Limb (tissue), 2 donors: ENCODE results near the gene CCDC141.
"Not testable (repeated sequence)": the region's sequence is repeated elsewhere in the genome, so short reads cannot be mapped to it uniquely, and the experiment has no call there.

Experiments
- DNase-seq, 2 donors: peaks; one replicate each; pipeline ENCODE4 v3.0.0-alpha.2; 2016; ENCODE audit errors: extremely low spot score in 2 of 2

Gene CCDC141

GRCh38 chr2:179049546-179050311 is at the start of gene CCDC141:
Gene CCDC141 (minus strand): TSS chr2:179050137. CDS start chr2:179049941, 196 bp downstream.
- no peak for DNase-seq

DNA sequence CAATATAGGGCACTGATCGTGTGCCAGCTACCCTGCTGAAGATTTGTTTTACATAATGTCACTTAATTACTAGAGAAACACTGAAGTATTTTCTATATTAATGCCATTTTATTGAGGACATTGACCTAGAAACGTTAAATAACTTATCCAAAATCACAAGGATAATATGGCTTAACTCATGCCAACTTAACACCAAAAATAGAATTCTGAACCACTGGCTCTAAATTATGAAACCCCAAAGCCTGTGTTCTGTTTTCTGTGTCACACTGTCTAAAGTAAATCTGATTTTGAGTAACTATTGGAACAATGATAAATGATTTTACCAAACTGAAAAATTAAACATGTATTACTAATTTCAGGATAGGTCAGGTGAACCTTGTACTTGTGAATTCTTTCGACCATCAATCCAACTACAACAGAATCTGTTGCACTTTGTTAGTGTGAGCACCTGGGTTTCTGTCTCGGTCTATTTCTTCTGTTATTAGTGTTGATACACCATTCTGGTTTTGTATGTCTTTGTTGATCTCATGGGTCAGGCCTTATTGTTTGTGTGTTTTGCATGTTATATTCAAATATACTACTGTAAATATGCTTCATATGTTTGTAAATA is 48.2 kb upstream of the CCDC141 start:
- DNase-seq: no peak

- DNase-seq: no peak
These were observed 47.2 kb upstream of the CCDC141 start for GRCh38 chr2:179097131-179097530.

GRCh38 chr2:179096090-179096489 is 46.2 kb upstream of the CCDC141 start:
- DNase-seq: no peak

DNA sequence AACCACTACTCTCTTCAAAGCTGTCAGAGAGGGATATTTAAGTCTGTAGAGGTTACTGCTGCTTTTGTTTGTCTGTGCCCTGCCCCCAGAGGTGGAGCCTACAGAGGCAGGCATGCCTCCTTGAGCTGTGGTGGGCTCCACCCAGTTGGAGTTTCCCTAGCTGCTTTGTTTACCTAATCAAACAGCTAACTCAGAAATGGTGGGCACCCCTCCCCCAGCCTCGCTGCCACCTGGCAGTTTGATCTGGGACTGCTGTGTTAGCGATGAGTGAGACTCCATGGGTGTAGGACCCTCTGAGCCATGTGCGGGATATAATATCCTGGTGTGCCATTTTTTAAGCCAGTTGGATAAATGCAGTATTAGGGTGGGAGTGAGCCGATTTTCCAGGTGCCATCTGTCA is 43.0 kb upstream of the CCDC141 start:
- DNase-seq: not testable (repeated sequence)

DNA sequence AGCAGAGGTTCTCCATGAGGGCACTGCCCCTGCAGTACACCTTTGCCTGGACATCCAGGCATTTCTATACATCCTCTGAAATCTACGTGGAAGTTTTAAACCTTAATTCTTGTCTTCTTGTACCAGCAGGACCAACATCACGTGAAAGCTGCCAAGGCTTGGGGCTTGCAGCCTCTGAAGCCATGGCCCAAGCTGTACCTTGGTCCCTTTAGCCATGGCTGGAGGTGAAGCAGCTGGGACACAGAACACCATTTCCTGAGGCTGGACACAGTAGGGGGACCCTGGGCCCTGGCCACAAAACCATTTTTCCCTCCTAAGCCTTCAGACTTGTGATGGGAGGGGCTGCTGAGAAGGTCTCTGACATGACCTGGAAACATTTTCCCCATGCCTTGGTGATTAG is 32.8 kb upstream of the CCDC141 start:
- DNase-seq: no peak

DNA sequence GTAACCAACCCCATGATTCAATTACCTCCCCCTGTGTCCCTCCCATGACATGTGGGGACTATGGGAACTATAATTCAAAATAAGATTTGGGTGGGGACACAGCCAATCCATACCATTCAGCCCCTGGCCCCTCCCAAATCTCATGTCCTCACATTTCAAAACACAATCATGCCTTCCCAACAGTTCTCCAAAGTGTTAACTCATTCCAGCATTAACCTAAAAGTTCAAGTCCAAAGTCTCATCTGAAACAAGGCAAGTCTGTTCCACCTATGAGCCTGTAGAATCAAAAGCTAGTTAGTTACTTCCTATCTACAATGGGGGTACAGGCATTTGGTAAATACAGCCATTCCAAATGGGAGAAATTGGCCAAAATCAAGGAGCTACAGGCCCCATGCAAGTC is 32.0 kb upstream of the CCDC141 start:
- DNase-seq: no peak

DNA sequence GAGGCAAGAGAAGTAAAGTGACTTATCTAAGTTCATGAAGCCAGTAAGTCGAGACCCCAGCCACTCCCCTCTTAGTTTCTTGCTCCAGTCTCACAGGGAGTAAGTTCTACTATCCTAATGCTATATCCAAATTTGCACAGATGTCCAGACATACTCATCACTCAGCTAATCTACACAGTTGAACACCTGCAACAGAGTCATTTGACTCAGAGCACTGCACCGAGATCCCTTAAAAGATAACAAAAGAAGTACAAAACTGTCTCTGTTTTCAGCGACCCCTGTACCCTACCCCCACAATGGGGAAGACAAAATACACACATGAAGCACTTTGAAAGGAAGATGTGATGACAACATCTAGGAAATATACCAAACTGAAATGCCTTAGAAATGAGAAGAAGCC is 22.6 kb upstream of the CCDC141 start:
- no peak for DNase-seq

DNA sequence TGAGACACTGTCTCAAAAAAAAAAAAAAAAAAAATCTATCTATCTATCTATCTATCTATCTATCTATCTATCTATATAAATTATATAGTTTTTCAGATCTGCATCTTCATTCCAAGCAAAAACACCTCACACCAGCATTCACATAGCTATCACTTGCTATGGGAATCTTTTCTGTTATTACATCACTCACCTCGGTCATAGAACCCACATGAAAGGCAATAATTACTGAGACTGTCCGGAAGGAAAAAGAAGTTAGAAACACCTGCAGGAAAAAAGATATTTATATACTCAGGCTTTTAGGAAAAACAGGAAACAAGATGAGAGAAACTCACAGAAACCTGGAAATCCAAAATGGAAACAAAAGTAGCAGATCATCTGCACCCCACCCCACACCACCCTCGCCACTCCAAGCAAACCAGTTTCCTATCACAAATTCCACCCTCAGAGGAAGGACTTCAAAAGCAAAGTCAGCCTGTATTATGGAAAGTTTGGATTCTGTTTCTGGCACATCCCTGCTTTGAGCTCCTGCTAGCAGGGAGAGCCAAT is 21.9 kb upstream of the CCDC141 start:
- no peak for DNase-seq

DNA sequence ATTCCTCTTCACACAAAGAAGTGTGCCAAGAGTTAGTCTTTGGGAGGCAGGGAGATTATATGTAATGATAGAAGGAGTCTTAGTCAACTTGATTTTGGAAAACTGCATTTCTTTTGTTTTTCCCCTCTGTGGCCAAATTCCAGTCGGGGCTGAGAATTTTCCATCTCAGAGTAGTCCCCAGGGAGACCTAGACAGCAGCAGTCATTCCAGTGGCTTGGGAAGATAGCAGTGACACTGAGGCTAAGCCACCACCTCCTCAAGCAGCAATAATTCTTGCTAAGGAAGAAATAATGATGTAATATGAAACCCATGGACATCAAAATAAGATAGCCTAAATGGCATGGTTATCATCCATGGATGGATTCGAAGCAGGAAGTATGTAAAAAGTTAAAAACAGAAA is 21.0 kb upstream of the CCDC141 start:
- no peak for DNase-seq

DNA sequence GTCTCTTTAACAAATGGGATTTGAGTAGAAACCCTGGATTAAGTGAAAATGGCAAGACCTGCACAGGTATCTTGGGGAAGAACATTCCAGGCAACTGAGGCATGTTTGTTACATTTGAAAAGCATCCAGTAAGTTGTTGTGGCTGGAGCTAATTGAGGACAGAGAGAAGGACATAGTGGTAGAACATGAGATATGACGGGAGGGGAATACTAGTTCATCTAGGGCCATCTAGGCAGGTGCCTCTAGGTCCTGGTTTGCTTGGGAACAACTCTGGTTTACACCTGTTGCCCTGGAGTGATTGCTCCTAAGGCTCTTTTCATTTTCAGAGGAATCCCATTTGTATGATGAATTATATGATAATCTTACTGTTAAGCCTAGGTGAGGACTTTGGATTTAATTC is 19.7 kb upstream of the CCDC141 start:
- DNase-seq: no peak

DNA sequence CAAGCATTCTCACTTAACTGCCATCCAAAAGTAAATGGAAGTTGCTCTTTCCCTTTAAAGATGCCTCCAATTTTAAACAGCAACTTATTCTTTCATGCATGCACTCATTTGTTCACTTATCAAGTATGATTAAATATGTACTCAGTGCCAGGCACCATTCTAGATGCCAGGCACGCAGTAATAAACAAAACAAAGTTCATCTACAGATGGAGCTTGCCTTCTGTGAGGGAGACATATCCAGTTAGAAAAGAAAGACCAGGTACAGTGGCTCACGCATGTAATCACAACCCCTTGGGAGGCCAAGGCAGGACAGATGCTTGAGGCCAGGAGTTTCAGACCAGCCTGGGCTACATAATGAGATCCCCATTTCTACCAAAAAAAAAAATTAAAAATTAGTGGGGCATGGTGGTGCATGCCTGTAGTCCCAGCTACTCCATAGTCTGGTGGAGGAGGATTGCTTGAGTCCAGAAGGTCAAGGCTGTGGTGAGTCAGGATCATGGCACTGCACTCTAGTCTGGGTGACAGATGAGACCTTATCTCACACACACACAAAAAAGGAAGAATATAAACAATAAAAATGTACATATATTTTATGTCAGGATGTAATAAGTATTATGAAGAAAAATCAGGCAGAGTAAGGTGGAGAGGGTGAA is 19.2 kb upstream of the CCDC141 start:
- DNase-seq: no peak

- DNase-seq: no peak
These were observed 9.2 kb upstream of the CCDC141 start for GRCh38 chr2:179059026-179059700.

- DNase-seq: no peak
These were observed 7.8 kb upstream of the CCDC141 start for GRCh38 chr2:179057737-179058136.

DNA sequence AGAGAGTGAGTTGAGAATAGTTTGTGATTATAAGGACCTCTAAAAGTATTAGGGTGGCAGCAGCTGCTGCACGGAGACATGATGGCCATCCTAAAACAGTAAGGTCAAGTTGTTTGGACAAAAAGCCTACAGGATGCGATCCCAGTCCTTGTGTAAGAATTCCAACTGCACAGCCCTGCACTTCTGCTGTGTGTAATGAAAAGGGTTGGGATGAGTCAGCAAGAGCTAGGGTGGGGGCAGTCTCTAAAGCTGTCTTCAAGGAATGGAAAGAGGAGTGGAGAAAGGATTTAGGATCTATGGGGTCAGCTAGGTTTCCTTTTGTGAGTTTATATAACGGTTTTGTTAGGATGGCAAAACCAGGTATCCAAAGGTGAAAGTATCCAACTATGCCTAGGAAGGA is 3.6 kb upstream of the CCDC141 start:
- not testable (repeated sequence) for DNase-seq

GRCh38 chr2:179051250-179051649 is 1.3 kb upstream of the CCDC141 start:
- DNase-seq: no peak

GRCh38 chr2:179050755-179051154 is 818 bp upstream of the CCDC141 start:
- DNase-seq: peak in 1 of 2 donors; percentile 56

DNA sequence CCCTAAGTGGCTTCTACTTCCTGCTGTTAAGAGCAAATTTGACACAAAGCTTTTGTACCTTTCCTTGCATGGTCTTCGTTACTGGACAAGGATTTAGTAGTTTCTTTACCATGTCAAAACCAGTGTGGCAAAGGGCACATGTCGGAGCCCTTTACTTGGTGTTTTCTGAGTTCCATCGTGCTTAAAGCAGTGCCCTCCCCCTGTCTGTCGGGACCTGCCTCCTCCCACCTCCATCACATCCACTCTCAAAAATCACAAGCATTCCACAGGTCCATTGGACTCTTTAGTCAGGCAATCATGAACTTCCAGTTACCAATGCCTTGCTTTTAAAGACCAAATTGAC is 763 bp downstream of the CCDC141 start:
- DNase-seq: no peak

DNA sequence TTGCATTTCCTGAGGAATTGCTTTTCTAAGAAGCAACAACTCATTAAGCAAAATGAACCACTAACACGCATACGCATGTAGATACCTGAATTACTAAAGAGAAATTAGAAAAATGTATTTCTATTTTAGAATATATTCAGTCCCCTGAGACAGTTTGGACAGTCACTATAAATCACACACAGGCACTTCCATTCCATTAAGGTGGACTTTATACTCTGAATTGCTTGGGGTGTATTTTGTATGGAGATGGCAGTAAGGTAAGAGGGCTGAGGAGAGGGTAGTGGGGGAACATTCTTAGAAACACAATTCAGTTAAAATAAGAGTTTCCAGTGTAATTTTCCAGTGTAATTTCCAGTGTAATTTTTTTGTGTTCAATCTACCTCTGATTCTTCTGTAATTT is 1.8 kb downstream of the CCDC141 start:
- no peak for DNase-seq

DNA sequence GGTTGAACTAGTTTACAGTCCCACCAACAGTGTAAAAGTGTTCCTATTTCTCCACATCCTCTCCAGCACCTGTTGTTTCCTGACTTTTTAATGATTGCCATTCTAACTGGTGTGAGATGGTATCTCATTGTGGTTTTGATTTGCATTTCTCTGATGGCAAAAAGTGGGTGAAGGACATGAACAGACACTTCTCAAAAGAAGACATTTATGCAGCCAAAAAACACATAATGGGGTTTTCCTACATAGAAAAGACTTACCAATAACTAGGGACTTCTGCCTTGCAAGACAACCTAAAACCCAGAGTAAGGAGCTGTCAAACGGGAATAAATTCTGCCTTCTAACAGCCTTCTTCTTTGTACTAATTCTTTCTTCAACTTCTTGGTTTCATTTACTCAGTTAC is 4.3 kb downstream of the CCDC141 start:
- DNase-seq: not testable (repeated sequence)

DNA sequence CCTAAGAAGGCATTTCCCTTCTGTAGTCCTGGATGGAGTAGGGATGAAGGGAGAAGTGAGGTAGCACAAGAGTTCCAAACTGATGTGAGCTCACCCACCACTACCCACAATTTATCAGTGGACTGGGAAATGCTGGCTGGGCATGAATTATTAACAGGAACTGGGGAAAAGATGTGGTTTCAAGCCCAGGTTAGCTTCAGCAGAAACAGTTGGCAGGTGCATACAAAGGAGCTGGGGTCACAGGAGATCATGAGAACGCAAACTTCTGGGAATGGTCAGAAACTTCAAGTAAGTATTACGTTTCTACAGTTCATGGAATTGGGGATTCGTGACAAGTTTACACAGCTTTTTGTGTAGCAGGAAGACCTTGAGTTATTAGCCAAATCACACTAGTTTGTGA is 5.4 kb downstream of the CCDC141 start:
- no peak for DNase-seq

DNA sequence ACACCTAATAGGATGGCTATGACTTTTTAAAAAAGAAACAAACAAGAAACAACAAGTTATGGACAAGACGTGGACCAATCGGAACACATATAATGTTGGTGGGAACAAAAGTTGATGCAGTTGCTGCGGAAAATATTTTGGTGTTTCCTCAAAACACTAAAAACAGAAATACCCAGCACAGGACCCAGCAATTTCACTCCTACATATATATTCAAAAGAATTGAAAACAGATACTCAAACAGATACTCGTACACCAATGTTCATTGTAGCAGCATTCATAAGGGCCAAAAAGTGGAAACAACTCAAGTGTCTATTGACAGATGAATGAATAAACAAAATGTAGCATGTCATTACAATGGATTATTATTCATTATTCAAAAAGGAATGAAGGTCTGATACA is 12.1 kb downstream of the CCDC141 start:
- DNase-seq: no peak
